A549 (cell line): ENCODE data around the gene C21orf58. TPM values are rescaled to one million over a fixed set of nuclear protein-coding genes. Genes with fewer than 3 reads are reported as not detected.

Experiments used
- ATAC-seq, 2 experiments: fragments of 200-7000 bp in 1 of 2; fragments of >200 bp in 1 of 2; cut with Nextera tagmentation in 1 of 2; cut with Tn5 transposase in 1 of 2; 3 replicates each; pipeline versions ENCODE4 v1.8.0 to v1.9.1; 2018 to 2020; ENCODE audit warnings: mild to moderate bottlenecking in 1 of 2, moderate library complexity in 1 of 2
- CTCF ChIA-PET: fragments of 300-600 bp; sonication (Branson Sonifier 250); formaldehyde crosslinking; extraction: SDS; loops from one replicate; lab custom pipeline; 2021; ENCODE audit warnings: antibody characterized with exemption, inconsistent platforms; lab: Yijun Ruan, JAX
- POLR2A ChIA-PET: fragments of 350-600 bp; formaldehyde crosslinking; extraction: SDS; loops from one replicate; lab custom pipeline; 2021; ENCODE audit warnings: antibody characterized with exemption, inconsistent platforms; lab: Yijun Ruan, JAX
- DNase-seq, 2 experiments: peaks; one replicate each; pipeline versions ENCODE4 v3.0.0 to v3.0.0-alpha.2; 2011 to 2016; ENCODE audit warnings: low read depth in 1 of 2, low spot score in 1 of 2
- FAIRE-seq: peaks from 2 replicates; lab custom pipeline; 2011; peaks lifted over from hg19 to GRCh38; lab: Jason Lieb, UNC
- H3K27ac ChIP-seq, 2 experiments: fragments of >200 bp; sonication (Bioruptor Twin); formaldehyde crosslinking; 3 replicates each; pipeline ENCODE4 v1.5.1; 2016 to 2017
- H3K4me1 ChIP-seq: fragments of >200 bp; sonication (Bioruptor Twin); formaldehyde crosslinking; 3 replicates; pipeline ENCODE4 v1.6.1; 2016
- H3K4me2 ChIP-seq: fragments of >200 bp; sonication (Bioruptor Twin); formaldehyde crosslinking; 3 replicates; pipeline ENCODE4 v1.6.1; 2016
- H3K4me3 ChIP-seq: fragments of >200 bp; sonication (Bioruptor Twin); formaldehyde crosslinking; 3 replicates; pipeline ENCODE4 v1.5.1; 2016
- H3K9me3 ChIP-seq: fragments of >200 bp; sonication (Bioruptor Twin); formaldehyde crosslinking; 3 replicates; pipeline ENCODE4 v1.6.1; 2016
- CBX2 ChIP-seq: fragments of 200-600 bp; sonication (generic); IDR thresholded peaks from 2 replicates; pipeline ENCODE4 v1.6.1; 2016; ENCODE audit warnings: low read depth, mild to moderate bottlenecking, borderline replicate concordance
- EHF ChIP-seq: fragments of 250-450 bp; sonication (Bioruptor Pico); IDR thresholded peaks from 2 replicates; pipeline ENCODE4 v1.5.0; 2020; ENCODE audit warnings: mild to moderate bottlenecking
- FOSB ChIP-seq: fragments of 250-450 bp; sonication (Bioruptor Pico); IDR thresholded peaks from 2 replicates; pipeline ENCODE4 v1.5.0; 2020; ENCODE audit warnings: mild to moderate bottlenecking, moderate library complexity
- FOSL2 ChIP-seq, 2 experiments: fragments of 450-650 bp in 1 of 2; fragments of >200 bp in 1 of 2; sonication (Bioruptor Twin) in 1 of 2; formaldehyde crosslinking; IDR thresholded peaks; 2 replicates each; pipeline versions ENCODE4 v1.5.0 to v1.6.1; 2016 to 2020; ENCODE audit warnings: mild to moderate bottlenecking in 1 of 2, moderate library complexity in 1 of 2
- HDAC2 ChIP-seq: fragments of 200-600 bp; sonication (generic); IDR thresholded peaks from 2 replicates; pipeline ENCODE4 v1.6.1; 2016
- HES2 ChIP-seq: fragments of >200 bp; sonication (Bioruptor Twin); formaldehyde crosslinking; IDR thresholded peaks from 2 replicates; pipeline ENCODE4 v1.6.1; 2016
- HEYL ChIP-seq: fragments of 250-450 bp; sonication (Bioruptor Pico); IDR thresholded peaks from 2 replicates; pipeline ENCODE4 v1.8.0; 2021; ENCODE audit warnings: mild to moderate bottlenecking, moderate library complexity
- HOXA7 ChIP-seq: fragments of 250-450 bp; sonication (Bioruptor Pico); IDR thresholded peaks from 2 replicates; pipeline ENCODE4 v1.5.0; 2020; ENCODE audit warnings: mild to moderate bottlenecking, moderate library complexity
- HOXB13 ChIP-seq: fragments of 250-450 bp; sonication (Bioruptor Pico); IDR thresholded peaks from 2 replicates; pipeline ENCODE4 v1.5.0; 2020; ENCODE audit warnings: low read depth, mild to moderate bottlenecking, moderate library complexity
- HOXB5 ChIP-seq: fragments of 250-450 bp; sonication (Bioruptor Pico); IDR thresholded peaks from 2 replicates; pipeline ENCODE4 v1.5.0; 2020; ENCODE audit warnings: mild to moderate bottlenecking, moderate library complexity
- JUN ChIP-seq, 2 experiments: fragments of >200 bp; sonication (Bioruptor Twin); formaldehyde crosslinking; IDR thresholded peaks; 2 replicates in 1 of 2; 3 replicates in 1 of 2; pipeline ENCODE4 v1.6.1; 2016 to 2017
- JUNB ChIP-seq: fragments of >200 bp; sonication (Bioruptor Twin); formaldehyde crosslinking; IDR thresholded peaks from 2 replicates; pipeline ENCODE4 v1.6.1; 2016
- MAZ ChIP-seq: fragments of 150-350 bp; IDR thresholded peaks from 2 replicates; pipeline ENCODE4 v1.6.1; 2014; ENCODE audit warnings: antibody characterized with exemption, low read depth, low read length, borderline replicate concordance
- PHF8 ChIP-seq: fragments of 200-600 bp; sonication (generic); IDR thresholded peaks from 2 replicates; pipeline ENCODE4 v1.6.1; 2016; ENCODE audit warnings: low read depth, mild to moderate bottlenecking, antibody characterized with exemption, moderate library complexity, borderline replicate concordance
- RAD21 ChIP-seq, 2 experiments: fragments of >200 bp in 1 of 2; sonication (Bioruptor Twin) in 1 of 2; formaldehyde crosslinking in 1 of 2; IDR thresholded peaks in 1 of 2; conservative IDR thresholded peaks in 1 of 2; 2 replicates in 1 of 2; 3 replicates in 1 of 2; pipeline ENCODE4 v1.6.1; 2012 to 2018; ENCODE audit warnings: inconsistent platforms in 1 of 2
- RARB ChIP-seq: fragments of 250-450 bp; sonication (Bioruptor Pico); IDR thresholded peaks from 2 replicates; pipeline ENCODE4 v1.8.0; 2021; ENCODE audit warnings: mild to moderate bottlenecking, moderate library complexity
- RCOR1 ChIP-seq: fragments of 150-350 bp; IDR thresholded peaks from 2 replicates; pipeline ENCODE4 v1.6.1; 2014; ENCODE audit warnings: antibody characterized with exemption, low read length, low read depth
- RFX5 ChIP-seq: fragments of 450-650 bp; IDR thresholded peaks from 2 replicates; pipeline ENCODE4 v1.7.1; 2014; ENCODE audit warnings: antibody characterized with exemption, mild to moderate bottlenecking, moderate library complexity
- SREBF2 ChIP-seq: fragments of 450-650 bp; IDR thresholded peaks from 2 replicates; pipeline ENCODE4 v1.6.1; 2014; ENCODE audit warnings: mild to moderate bottlenecking, moderate library complexity
- TP53 ChIP-seq: fragments of 250-450 bp; sonication (Bioruptor Pico); IDR thresholded peaks from 2 replicates; pipeline ENCODE4 v1.5.0; 2021; ENCODE audit warnings: mild to moderate bottlenecking, moderate library complexity
- ZC3H11A ChIP-seq: fragments of 450-650 bp; IDR thresholded peaks from 2 replicates; pipeline ENCODE4 v1.6.1; 2014; ENCODE audit warnings: antibody characterized with exemption, mild to moderate bottlenecking
- ZSCAN20 ChIP-seq: fragments of 250-450 bp; sonication (Bioruptor Pico); IDR thresholded peaks from 2 replicates; pipeline ENCODE4 v1.8.0; 2022; ENCODE audit warnings: mild to moderate bottlenecking, moderate library complexity
- WGBS: methylation state at CpG from one replicate; pipeline ENCODE4 v1.1.6; 2017; ENCODE audit errors: missing lambda C conversion rate; 5-methylcytosine and 5-hydroxymethylcytosine counted together
- polyA plus RNA-seq, 4 experiments: library from polyadenylated mRNA; depleted of rRNA in 3 of 4; stranded (reverse); fragments of >200 nt; fragmentation: RNase III in 1 of 4; extraction: RNeasy Plus Mini Kit Qiagen cat#74134 plus additional on column Dnase treatment in 1 of 4; gene quantifications; 2 replicates in 3 of 4; 3 replicates in 1 of 4; pipeline ENCODE4 v1.2.3, GENCODE V29; 2011 to 2017
- TF ChIP-seq, protein P1 (sequence below): IDR thresholded peaks from 2 replicates; pipeline ENCODE4 v1.6.1; 2012

C21orf58 gene
- polyA plus RNA-seq, 2 of the 4 experiments (the other 2 are of a cell fraction), result 3.2 to 8.5 TPM

DNA sequence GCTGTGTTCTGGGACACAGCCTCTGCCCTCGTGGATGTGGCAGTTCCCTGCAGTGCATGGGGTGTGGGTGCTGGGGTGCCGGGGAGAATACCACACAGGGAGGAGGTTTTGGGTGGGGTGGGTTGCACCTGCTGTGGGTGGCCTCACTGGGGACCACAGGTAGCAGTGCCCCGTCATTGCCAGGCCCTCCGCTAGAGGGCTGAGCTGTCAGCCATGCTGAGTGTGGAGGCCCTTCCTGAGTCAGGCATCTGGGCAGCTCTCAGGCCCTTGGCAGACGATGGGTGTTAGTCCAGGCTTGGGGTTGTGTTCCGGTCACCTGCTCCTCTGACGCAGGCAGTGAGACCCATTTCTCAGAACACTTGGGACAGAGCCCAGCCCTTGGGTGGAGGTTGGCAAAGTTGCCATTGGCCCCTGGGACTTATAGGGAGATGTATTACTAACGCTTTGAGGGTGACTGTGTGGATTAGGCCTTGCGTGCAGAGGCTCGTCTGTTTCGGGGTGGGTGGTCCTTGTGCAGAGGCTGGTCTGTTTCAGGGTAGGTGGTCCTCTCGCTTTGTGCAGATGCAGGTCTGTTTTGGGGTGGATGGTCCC is 24.2 kb upstream of the C21orf58 start:
- Histone ChIP-seq H3K4me3 (no peak overlapping the region), H3K4me2 (no peak overlapping the region), H3K27ac (no peak overlapping the region), H3K9me3 (no peaks in the 10 kb centered on the region)
- DNase-seq (no peak), ATAC-seq (peak; percentile 68 to 84; a peak in 5 of 6 replicates), FAIRE-seq (no peak)
- 82% methylated on average over 5 of the region's 12 CpGs for WGBS
- POLR2A ChIA-PET, result no interaction called here
- CTCF ChIA-PET, result interaction anchor here (0.6 to 1.2 kb wide), 8 partner anchors 10 to 63 kb away, joined by 3 to 7 read pairs (median 3); no protein-coding TSS in a partner anchor
- no peak for TF ChIP-seq JUNB
- 0 out of 5 replicates have a peak, but pooled peaks of 1 of the 2 experiments have one; percentile 7 for TF ChIP-seq RAD21 (conservative IDR thresholded peaks at IDR 0.05 in 1 of 2, IDR thresholded peaks at IDR 0.05 in 1 of 2)
- TF ChIP-seq HOXB13 (CRISPR knock-in tag), result no peak
- TF ChIP-seq ZC3H11A, result no peak
- TF ChIP-seq, all 56 proteins: peak for 1
- no peaks in the 10 kb centered on the region for H3K4me1 ChIP-seq

GRCh38 chr21:46347203-46347550 is 23.5 kb upstream of the C21orf58 start:
- no peaks in the 10 kb centered on the region for H3K9me3 ChIP-seq
- no peak overlapping the region for H3K4me2 ChIP-seq
- no peak for FAIRE-seq
- ChIA-PET CTCF (interaction anchor here (0.7 to 1.2 kb wide), 5 partner anchors 11 to 64 kb away, joined by 3 to 7 read pairs (median 3); no protein-coding TSS in a partner anchor), POLR2A (no interaction called here)
- no peak overlapping the region for H3K27ac ChIP-seq
- H3K4me1 ChIP-seq, result no peaks in the 10 kb centered on the region
- TF ChIP-seq HEYL (CRISPR knock-in tag) (no peak), TP53 (CRISPR knock-in tag) (no peak), HDAC2 (no peak), FOSB (CRISPR knock-in tag) (no peak), PHF8 (no peak), JUNB (no peak), RCOR1 (no peak), FOSL2 (IDR thresholded peaks at IDR 0.05) (no peak), FOSL2 (CRISPR knock-in tag; IDR thresholded peaks at IDR 0.05) (no peak), EHF (CRISPR knock-in tag) (no peak), HOXB5 (no peak), RARB (CRISPR knock-in tag) (no peak), RFX5 (no peak), JUN (IDR thresholded peaks at IDR 0.05) (no peak)
- TF ChIP-seq, protein P1, sequence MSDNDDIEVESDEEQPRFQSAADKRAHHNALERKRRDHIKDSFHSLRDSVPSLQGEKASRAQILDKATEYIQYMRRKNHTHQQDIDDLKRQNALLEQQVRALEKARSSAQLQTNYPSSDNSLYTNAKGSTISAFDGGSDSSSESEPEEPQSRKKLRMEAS, result no peak
- ATAC-seq, result no peak
- DNase-seq, result no peak
- WGBS, result 69% methylated on average over 10 of the region's 10 CpGs
- H3K4me3 ChIP-seq, result no peak overlapping the region

DNA sequence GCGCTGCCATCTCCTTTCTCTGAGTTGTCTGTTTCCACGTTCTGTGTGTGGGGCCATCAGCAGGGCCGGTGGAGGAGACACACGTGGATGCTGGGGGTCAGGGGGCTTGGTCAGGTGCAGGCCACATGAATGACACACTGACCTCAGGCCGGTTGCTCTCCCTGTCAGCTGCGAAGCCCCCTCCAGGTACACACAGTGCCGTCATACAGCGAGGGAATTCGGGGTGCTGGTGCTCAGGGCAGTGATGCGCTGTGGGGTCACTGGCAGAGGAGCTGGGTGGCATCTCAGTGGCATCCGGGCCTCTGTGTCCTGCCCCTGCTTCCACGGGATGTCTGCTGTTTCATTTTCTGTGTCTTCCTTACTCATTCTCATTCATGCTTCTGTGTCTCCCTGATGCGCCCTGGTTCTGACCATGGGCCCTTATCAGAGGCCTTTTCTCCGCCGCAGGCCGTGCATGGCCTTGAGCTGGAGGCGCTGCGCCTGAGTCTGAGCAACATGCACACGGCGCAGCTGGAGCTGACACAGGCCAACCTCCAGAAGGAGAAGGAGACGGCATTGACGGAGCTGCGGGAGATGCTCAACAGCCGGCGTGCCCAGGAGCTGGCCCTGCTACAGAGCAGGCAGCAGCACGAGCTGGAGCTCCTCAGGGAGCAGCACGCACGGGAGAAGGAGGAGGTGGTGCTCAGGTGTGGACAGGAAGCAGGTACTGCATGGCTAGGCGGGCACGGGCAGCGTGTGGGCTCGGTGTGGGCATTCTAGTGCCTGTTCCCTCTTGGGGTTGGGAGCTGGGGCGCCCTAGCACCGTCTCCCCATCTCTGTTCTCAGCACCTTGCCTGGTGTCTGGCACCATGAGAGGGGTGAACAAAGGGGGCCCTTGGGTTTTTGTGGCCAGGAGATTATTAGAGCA is 22.9 kb upstream of the C21orf58 start:
- H3K4me3 ChIP-seq, result no peak overlapping the region
- TF ChIP-seq HES2 (no peak), SREBF2 (no peak), MAZ (no peak), ZSCAN20 (CRISPR knock-in tag) (no peak), HOXA7 (CRISPR knock-in tag) (no peak), CBX2 (no peak), RCOR1 (no peak)
- TF ChIP-seq, all 56 proteins: peak for 0
- Histone ChIP-seq H3K4me2 (no peak overlapping the region), H3K27ac (no peak overlapping the region), H3K4me1 (no peaks in the 10 kb centered on the region), H3K9me3 (no peaks in the 10 kb centered on the region)
- ChIA-PET POLR2A (no interaction called here), CTCF (interaction anchor here (0.5 to 0.9 kb wide), 2 partner anchors 10 to 12 kb away, joined by 3 read pairs; no protein-coding TSS in a partner anchor)
- FAIRE-seq (no peak), DNase-seq (no peak), ATAC-seq (no peak)
- 94% methylated on average over 18 of the region's 34 CpGs for WGBS
